SH-SY5Y (cell line): Measurements from ENCODE around the gene ZNF879.

Experiments
- GATA2 ChIP-seq: IDR thresholded peaks from 2 replicates; pipeline ENCODE4 v1.6.1; 2011; ENCODE audit warnings: mild to moderate bottlenecking, low read depth, low read length
- GATA3 ChIP-seq: IDR thresholded peaks from 2 replicates; pipeline ENCODE4 v1.6.1; 2011; ENCODE audit warnings: low read depth, mild to moderate bottlenecking, low read length, moderate library complexity

DNA sequence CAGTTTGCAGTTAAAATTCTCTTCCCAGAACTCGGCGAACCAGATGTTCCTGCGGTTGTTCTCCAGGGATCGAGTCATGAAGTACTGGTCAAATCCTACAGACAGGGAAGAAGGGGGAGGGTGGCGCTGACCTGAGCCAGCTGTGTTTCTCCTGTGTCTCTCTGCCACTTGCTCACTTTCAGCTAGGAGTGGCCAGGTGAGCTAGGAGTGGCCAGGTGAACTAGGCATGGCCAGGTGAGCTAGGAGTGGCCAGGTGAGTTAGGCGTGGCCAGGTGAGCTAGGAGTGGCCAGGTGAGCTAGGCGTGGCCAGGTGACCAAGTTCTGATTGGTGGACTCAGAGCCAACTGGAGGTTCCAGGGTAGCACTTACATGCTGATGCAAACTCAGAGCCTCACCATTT lies 34.3 kb upstream of the ZNF879 start:
- TF ChIP-seq GATA3 (no peak), GATA2 (no peak)
